Heart left ventricle (tissue), 16 donors: ENCODE data around the gene VIT. TPM values are rescaled to one million over a fixed set of nuclear protein-coding genes. Genes with fewer than 3 reads are reported as not detected.

ENCODE experiments used
- ATAC-seq, 4 donors: fragments of 200-7000 bp; cut with Tn5 transposase; one replicate each; pipeline ENCODE4 v1.9.1; 2020 to 2022; ENCODE audit warnings: moderate library complexity in 4 of 4, mild to moderate bottlenecking in 3 of 4, moderate number of reproducible peaks in 1 of 4
- DNase-seq, 5 donors: peaks; one replicate each; pipeline ENCODE4 v3.0.0-alpha.2; 2020
- H3K27ac ChIP-seq, 12 donors: fragments of 200-600 bp; sonication (generic) in 4 of 12; one replicate each; pipeline versions ENCODE4 v1.5.0 to v1.8.0; 2016 to 2022; ENCODE audit warnings: mild to moderate bottlenecking in 2 of 12
- H3K27me3 ChIP-seq, 9 donors: fragments of 200-600 bp; sonication (generic) in 2 of 9; one replicate each; pipeline versions ENCODE4 v1.5.1 to v1.8.0; 2016 to 2022; ENCODE audit warnings: mild to moderate bottlenecking in 3 of 9
- H3K36me3 ChIP-seq, 9 donors: fragments of 200-600 bp; sonication (generic) in 2 of 9; one replicate each; pipeline versions ENCODE4 v1.5.0 to v1.8.0; 2018 to 2022; ENCODE audit warnings: mild to moderate bottlenecking in 2 of 9
- H3K4me1 ChIP-seq, 12 donors: fragments of 200-600 bp; sonication (generic) in 4 of 12; one replicate each; pipeline versions ENCODE4 v1.5.0 to v1.8.0; 2016 to 2022; ENCODE audit warnings: mild to moderate bottlenecking in 3 of 12
- H3K4me3 ChIP-seq, 12 donors: fragments of 200-600 bp; sonication (generic) in 4 of 12; one replicate each; pipeline versions ENCODE4 v1.5.0 to v1.8.0; 2017 to 2022; ENCODE audit warnings: mild to moderate bottlenecking in 9 of 12, moderate library complexity in 4 of 12
- H3K9me3 ChIP-seq, 12 donors: fragments of 200-600 bp; sonication (generic) in 4 of 12; one replicate each; pipeline versions ENCODE4 v1.5.0 to v1.8.0; 2016 to 2022; ENCODE audit warnings: mild to moderate bottlenecking in 1 of 12
- POLR2A ChIP-seq, 2 donors: fragments of 450-650 bp; IDR thresholded peaks; one replicate each; pipeline ENCODE4 v1.6.1; 2017; ENCODE audit warnings: antibody characterized with exemption in 2 of 2, mild to moderate bottlenecking in 2 of 2, moderate library complexity in 2 of 2
- WGBS, 4 donors: extraction: QIAGEN DNeasy Blood & Tissue Kit in 2 of 4; methylation state at CpG; one replicate each; pipeline versions ENCODE4 v1.1.5 to v1.1.7; 2013 to 2018; 5-methylcytosine and 5-hydroxymethylcytosine counted together
- intact Hi-C, 10 donors: fragments of 100-400 bp; cut with DNase I; formaldehyde crosslinking; loops; one replicate each; pipeline versions ENCODE4 v1.11.1 to v1.14.2; 2022
- polyA plus RNA-seq, 2 donors: library from polyadenylated mRNA; stranded (reverse); fragments of 200-250 nt; gene quantifications; one replicate each; pipeline ENCODE4 v1.2.3, GENCODE V29; 2013
- total RNA-seq, 9 donors: library from RNA; depleted of rRNA in 2 of 9; stranded (reverse); fragments of >200 nt in 2 of 9; fragmentation: NEBNext Ultra II Directional in 3 of 9; extraction: Animal tissue kit (Norgen Biotek cat#: 25700) in 3 of 9; gene quantifications; one replicate each; pipeline versions ENCODE4 v1.1.0 to v1.2.4, GENCODE V29; 2016 to 2023
- TF ChIP-seq, protein P1 (sequence below), 12 donors: fragments of 200-600 bp; sonication (generic) in 4 of 12; IDR thresholded peaks; one replicate each; pipeline versions ENCODE4 v1.5.0 to v1.8.0; 2018 to 2022; ENCODE audit warnings: antibody characterized with exemption in 12 of 12, mild to moderate bottlenecking in 5 of 12
- donor health status: ischemic (EF 13 %, LVEDD 7.1; RV severe dilation, severe dysfunction).
- donor health status: healthy with polysubstance abuse.
- donor health status: DM: no; HTN: yes; CAD: no.
- donor health status: DM: no; HTN: no; CAD: no.
- donor health status: ischemic (EF 25% LVEDD 6.9; RV normal size, moderate dysfunction).
- donor health status: ischemic (EF 25% LVEDD 5.7; RV mildly dilated, moderate dysfunction).
- donor health status: healthy.
- donor health status: DM: yes; HTN: yes; CAD: no.
- donor health status: ischemic (EF 35%, LVEDD 5.7; RV mildly dilated, moderate dysfunction).
- donor health status: nonischemic (EF 11% LVEDD 7.7; RV severe dilation, severe dysfunction).
- donor health status: DM: yes; HTN: yes; CAD: no.
- donor health status: PGD.
- donor health status: ischemic (EF 29% LVEDD 5.4; RV normal size, mild dysfunction).
- donor health status: nonischemic (EF 23%, LVEDD 6.1; RV moderate dilation, normal function).

The VIT gene
- total and polyA plus RNA-seq, 11 donors = 1.0 to 34.9 (median 4.9) TPM

GRCh38 chr2:36659218-36659617, 37.3 kb upstream of the VIT start:
- no peak for TF ChIP-seq POLR2A (IDR thresholded peaks at IDR 0.05)
- TF ChIP-seq, protein P1, sequence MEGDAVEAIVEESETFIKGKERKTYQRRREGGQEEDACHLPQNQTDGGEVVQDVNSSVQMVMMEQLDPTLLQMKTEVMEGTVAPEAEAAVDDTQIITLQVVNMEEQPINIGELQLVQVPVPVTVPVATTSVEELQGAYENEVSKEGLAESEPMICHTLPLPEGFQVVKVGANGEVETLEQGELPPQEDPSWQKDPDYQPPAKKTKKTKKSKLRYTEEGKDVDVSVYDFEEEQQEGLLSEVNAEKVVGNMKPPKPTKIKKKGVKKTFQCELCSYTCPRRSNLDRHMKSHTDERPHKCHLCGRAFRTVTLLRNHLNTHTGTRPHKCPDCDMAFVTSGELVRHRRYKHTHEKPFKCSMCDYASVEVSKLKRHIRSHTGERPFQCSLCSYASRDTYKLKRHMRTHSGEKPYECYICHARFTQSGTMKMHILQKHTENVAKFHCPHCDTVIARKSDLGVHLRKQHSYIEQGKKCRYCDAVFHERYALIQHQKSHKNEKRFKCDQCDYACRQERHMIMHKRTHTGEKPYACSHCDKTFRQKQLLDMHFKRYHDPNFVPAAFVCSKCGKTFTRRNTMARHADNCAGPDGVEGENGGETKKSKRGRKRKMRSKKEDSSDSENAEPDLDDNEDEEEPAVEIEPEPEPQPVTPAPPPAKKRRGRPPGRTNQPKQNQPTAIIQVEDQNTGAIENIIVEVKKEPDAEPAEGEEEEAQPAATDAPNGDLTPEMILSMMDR (IDR thresholded peaks at IDR 0.05) = no peak
- 94 to 99% (median 97%) methylated on average over 2 of the region's 2 CpGs for WGBS, 4 donors

DNA sequence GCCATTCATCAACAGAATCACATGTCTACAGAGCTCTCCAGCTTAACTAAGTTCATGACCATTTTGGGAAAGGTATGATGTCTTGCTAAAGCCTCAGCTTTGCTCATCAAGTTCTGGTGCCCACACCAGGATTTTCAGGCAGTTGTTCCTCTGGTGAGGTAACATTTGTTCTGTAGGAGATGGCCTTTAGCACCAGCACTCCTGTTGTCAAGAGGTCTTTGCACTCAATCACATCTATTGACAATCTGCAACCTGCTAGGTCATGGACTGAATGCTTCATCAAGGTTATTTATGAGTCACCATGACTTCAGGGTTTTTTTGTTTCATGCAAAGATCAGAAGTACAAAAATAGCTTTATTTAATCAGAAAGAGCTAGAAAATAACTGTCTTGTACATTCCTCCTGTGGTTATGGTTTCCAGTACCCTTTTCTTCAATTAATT, 36.6 kb upstream of the VIT start:
- no peak overlapping the region for H3K27ac ChIP-seq
- peaks cover 0 to 11% (median 0%) of the 10 kb centered on the region in 12 donors for H3K4me1 ChIP-seq
- intact Hi-C loops = loop anchor here (5.0 to 10.0 kb wide), 9 partner anchors 63 to 685 kb away; partner anchors contain the start of gene FEZ2 (in 1 of the 10)
- H3K36me3 ChIP-seq = no peaks in the 10 kb centered on the region
- no peak for TF ChIP-seq POLR2A (IDR thresholded peaks at IDR 0.05)
- TF ChIP-seq, protein P1 (IDR thresholded peaks at IDR 0.05) = no peak
- ATAC-seq = no peak
- H3K4me3 ChIP-seq = no peak overlapping the region
- H3K27me3 ChIP-seq = no peaks in the 10 kb centered on the region
- H3K9me3 ChIP-seq = no peaks in the 10 kb centered on the region
- no peak for DNase-seq

More at GRCh38 chr2:36659218-36659617, 37.3 kb upstream of the VIT start:
- intact Hi-C loops = loop anchor here in 1 of 10 donors (10.0 kb wide), 1 partner anchor 124 kb away; no protein-coding TSS in a partner anchor
- Histone ChIP-seq H3K9me3 (no peaks in the 10 kb centered on the region), H3K27ac (no peak overlapping the region), H3K4me3 (no peak overlapping the region), H3K27me3 (no peaks in the 10 kb centered on the region), H3K36me3 (no peaks in the 10 kb centered on the region), H3K4me1 (peaks cover 0 to 11% (median 0%) of the 10 kb centered on the region in 12 donors)
- ATAC-seq (no peak), DNase-seq (no peak)

DNA sequence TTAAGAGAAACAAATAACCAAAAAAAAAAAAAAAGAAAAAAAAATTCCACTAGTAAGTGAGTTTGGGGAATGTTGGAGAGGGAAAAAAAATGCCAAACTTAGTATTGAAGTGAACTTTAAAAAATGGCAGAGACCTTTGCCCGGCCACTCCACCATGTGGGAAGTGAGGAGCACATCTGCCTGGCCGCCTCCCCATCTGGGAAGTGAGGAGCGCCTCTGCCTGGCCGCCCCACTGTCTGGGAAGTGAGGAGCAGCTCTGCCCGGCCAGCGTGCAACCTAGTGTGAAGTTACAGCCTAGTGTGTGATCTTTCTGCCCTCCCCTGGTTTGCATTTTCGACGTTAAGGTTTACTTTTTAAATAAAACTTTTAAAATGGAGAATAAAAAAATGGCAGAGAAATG, 33.9 kb upstream of the VIT start:
- 92 to 95% (median 93%) methylated on average over 8 of the region's 8 CpGs for WGBS, 4 donors

DNA sequence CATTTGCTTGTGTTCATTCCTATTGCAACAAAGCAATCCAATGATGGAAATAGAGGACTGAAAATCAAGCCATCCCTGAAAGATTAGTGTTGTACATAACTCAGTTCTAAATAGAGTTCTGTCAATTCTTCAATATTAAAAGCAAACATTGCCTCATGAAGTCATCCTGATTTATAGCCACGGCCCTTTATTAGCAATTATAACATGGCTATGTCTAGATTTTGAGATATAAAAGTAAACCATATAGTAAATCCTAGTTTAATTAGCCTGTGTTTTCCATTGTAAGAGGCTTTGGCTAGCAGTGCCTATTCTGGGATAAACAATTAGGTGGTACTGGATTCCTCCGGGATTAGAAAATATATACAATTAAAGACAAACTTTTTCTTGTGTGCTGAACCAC, 33.2 kb upstream of the VIT start:
- Histone ChIP-seq H3K27ac (no peak overlapping the region), H3K27me3 (peaks cover 0 to 6% (median 0%) of the 10 kb centered on the region in 9 donors)
- ATAC-seq = no peak

More for the DNA sequence above, 33.9 kb upstream of the VIT start:
- no peak overlapping the region for H3K27ac ChIP-seq
- peaks cover 0 to 2% (median 0%) of the 10 kb centered on the region in 9 donors for H3K27me3 ChIP-seq
- no peaks in the 10 kb centered on the region for H3K36me3 ChIP-seq
- ATAC-seq (no peak), DNase-seq (no peak)
- intact Hi-C loops = loop anchor here (5.0 to 10.0 kb wide), 9 partner anchors 65 to 688 kb away; partner anchors contain the start of gene FEZ2 (in 1 of the 10)
- H3K4me1 ChIP-seq = peaks cover 0 to 6% (median 0%) of the 10 kb centered on the region in 12 donors
- H3K9me3 ChIP-seq = no peaks in the 10 kb centered on the region
- no peak overlapping the region for H3K4me3 ChIP-seq
- TF ChIP-seq, protein P1 (IDR thresholded peaks at IDR 0.05) = no peak
- no peak for TF ChIP-seq POLR2A (IDR thresholded peaks at IDR 0.05)

More for the DNA sequence above, 33.2 kb upstream of the VIT start:
- no peak overlapping the region for H3K4me3 ChIP-seq
- peaks cover 0 to 6% (median 0%) of the 10 kb centered on the region in 12 donors for H3K4me1 ChIP-seq
- no peaks in the 10 kb centered on the region for H3K36me3 ChIP-seq
- 89 to 94% (median 92%) methylated on average over 2 of the region's 2 CpGs for WGBS, 4 donors
- no peaks in the 10 kb centered on the region for H3K9me3 ChIP-seq
- TF ChIP-seq, protein P1 (IDR thresholded peaks at IDR 0.05) = no peak
- no peak for TF ChIP-seq POLR2A (IDR thresholded peaks at IDR 0.05)
- intact Hi-C loops = loop anchor here (5.0 to 10.0 kb wide), 9 partner anchors 66 to 688 kb away; partner anchors contain the start of gene FEZ2 (in 1 of the 10)
- DNase-seq = no peak
